Fibroblast of villous mesenchyme (primary cell): ENCODE measurements around the gene CCDC148. TPM values are rescaled to one million over a fixed set of nuclear protein-coding genes. Genes with fewer than 3 reads are reported as not detected.
"Not testable (repeated sequence)": the region's sequence is repeated elsewhere in the genome, so short reads cannot be mapped to it uniquely, and the experiment has no call there.

Source experiments
- DNase-seq: peaks from one replicate; pipeline ENCODE4 v3.0.0-alpha.2; 2010; ENCODE audit warnings: low read depth
- H3K4me3 ChIP-seq: 2 replicates; pipeline ENCODE4 v1.5.1; 2011; ENCODE audit warnings: low read depth, mild to moderate bottlenecking, low read length
- CTCF ChIP-seq: IDR thresholded peaks from 2 replicates; pipeline ENCODE4 v1.5.1; 2012; ENCODE audit warnings: low read depth, mild to moderate bottlenecking, low read length; ENCODE audit not compliant: insufficient read depth
- total RNA-seq: library from RNA; depleted of rRNA; stranded (reverse); fragments of >200 nt; gene quantifications from 2 replicates; pipeline ENCODE4 v1.2.3, GENCODE V29; 2012

CCDC148 gene
- total RNA-seq, 1 donor, result 2.6 TPM

- no peak for TF ChIP-seq CTCF
- no peak overlapping the region for H3K4me3 ChIP-seq
- DNase-seq, result no peak
Measured at GRCh38 chr2:158459161-158460003, 2.8 kb upstream of the CCDC148 start.

GRCh38 chr2:158458617-158458920 is 2.0 kb upstream of the CCDC148 start:
- no peak for TF ChIP-seq CTCF
- peak overlapping the region; percentile 91 for H3K4me3 ChIP-seq
- DNase-seq, result no peak

- DNase-seq, result peak; percentile 59
- peak; percentile 22 for TF ChIP-seq CTCF
- peak overlapping the region; percentile 91 for H3K4me3 ChIP-seq
Measured at GRCh38 chr2:158457826-158458616, 1.5 kb upstream of the CCDC148 start.

- peak overlapping the region; percentile 91 for H3K4me3 ChIP-seq
- DNase-seq, result peak; percentile 62
- TF ChIP-seq CTCF, result peak; percentile 23
Measured at GRCh38 chr2:158457092-158457825, 706 bp upstream of the CCDC148 start.

- DNase-seq, result no peak
- TF ChIP-seq CTCF, result no peak
- H3K4me3 ChIP-seq, result no peak overlapping the region
Measured at GRCh38 chr2:158443606-158444005, 12.9 kb downstream of the CCDC148 start.

- not testable (repeated sequence) for H3K4me3 ChIP-seq, DNase-seq
Measured at GRCh38 chr2:158439062-158439461, 17.5 kb downstream of the CCDC148 start.

GRCh38 chr2:158433716-158434115 is 22.8 kb downstream of the CCDC148 start:
- not testable (repeated sequence) for H3K4me3 ChIP-seq, DNase-seq
